ENCODE measurements around the gene TNS1. TPM values are rescaled to one million over a fixed set of nuclear protein-coding genes. Genes with fewer than 3 reads are reported as not detected.

The TNS1 gene
- total RNA-seq, 1 experiment from 2014 or later = 4.5 TPM

GRCh38 chr2:217863883-217864282 lies 138.9 kb downstream of the TNS1 start:
- POLR2A ChIA-PET = no interaction called here
- DNase-seq (ENCODE audit: low spot score) (no peak), ATAC-seq (no peak)
- TF ChIP-seq ZNF671 (CRISPR knock-in tag; IDR thresholded peaks at IDR 0.05) (no peak), ZNF512 (CRISPR knock-in tag; IDR thresholded peaks at IDR 0.05; ENCODE audit: borderline replicate concordance) (no peak), ZNF396 (CRISPR knock-in tag; IDR thresholded peaks at IDR 0.05; ENCODE audit: borderline replicate concordance) (no peak), FOXP4 (CRISPR knock-in tag; IDR thresholded peaks at IDR 0.05) (no peak), ETV6 (CRISPR knock-in tag; IDR thresholded peaks at IDR 0.05) (no peak), NFE2L1 (CRISPR knock-in tag; IDR thresholded peaks at IDR 0.05) (no peak), ATF6 (CRISPR knock-in tag; IDR thresholded peaks at IDR 0.05) (no peak), NFATC4 (CRISPR knock-in tag; IDR thresholded peaks at IDR 0.05) (no peak), ZNF219 (CRISPR knock-in tag; IDR thresholded peaks at IDR 0.05; ENCODE audit: borderline replicate concordance) (no peak), HMGXB4 (CRISPR knock-in tag; IDR thresholded peaks at IDR 0.05) (no peak), NR3C1 (CRISPR knock-in tag; conservative IDR thresholded peaks at IDR 0.05; ENCODE audit: low read depth) (no peak), SP1 (CRISPR knock-in tag; conservative IDR thresholded peaks at IDR 0.05) (no peak), ZNF281 (CRISPR knock-in tag; IDR thresholded peaks at IDR 0.05) (no peak), JUN (CRISPR knock-in tag; IDR thresholded peaks at IDR 0.05) (no peak), MYBL2 (CRISPR knock-in tag; IDR thresholded peaks at IDR 0.05) (no peak)
- Mint-ChIP-seq H3K36me3 (no peaks in the 10 kb centered on the region), H3K4me1 (peaks cover 23% of the 10 kb centered on the region), H3K27me3 (ENCODE audit: low read depth) (no peaks in the 10 kb centered on the region), H3K9me3 (no peaks in the 10 kb centered on the region), H3K4me3 (no peak overlapping the region), H3K27ac (no peak overlapping the region)
- CTCF ChIA-PET = interaction anchor here (1.0 kb wide), 1 partner anchor 15 kb away, joined by 3 read pairs; no protein-coding TSS in a partner anchor

- no peak for DNase-seq (ENCODE audit: low spot score)
- Mint-ChIP-seq H3K36me3 (no peaks in the 10 kb centered on the region), H3K27me3 (ENCODE audit: low read depth) (no peaks in the 10 kb centered on the region), H3K27ac (no peak overlapping the region), H3K4me1 (peaks cover 30% of the 10 kb centered on the region), H3K4me3 (no peak overlapping the region), H3K9me3 (no peaks in the 10 kb centered on the region)
- TF ChIP-seq JUN (CRISPR knock-in tag; IDR thresholded peaks at IDR 0.05) (no peak), NR2C2 (CRISPR knock-in tag; IDR thresholded peaks at IDR 0.05) (no peak)
- ChIA-PET POLR2A (no interaction called here), CTCF (interaction anchor here (2.1 kb wide), 1 partner anchor 25 kb away, joined by 9 read pairs; no protein-coding TSS in a partner anchor)
- ATAC-seq = no peak
Observed at GRCh38 chr2:217861334-217861877, 141.4 kb downstream of the TNS1 start.

All from WTC11 (cell line).